ENCODE results near the gene TM9SF4. TPM values are rescaled to one million over a fixed set of nuclear protein-coding genes. Genes with fewer than 3 reads are reported as not detected.

The TM9SF4 gene
- total RNA-seq, 1 donor from 2014 or later, result 76.8 TPM

GRCh38 chr20:32123088-32123487, 13.6 kb downstream of the TM9SF4 start:
- H3K9me3 Mint-ChIP-seq, result peaks cover 2% of the 10 kb centered on the region
- TF ChIP-seq, protein P1, sequence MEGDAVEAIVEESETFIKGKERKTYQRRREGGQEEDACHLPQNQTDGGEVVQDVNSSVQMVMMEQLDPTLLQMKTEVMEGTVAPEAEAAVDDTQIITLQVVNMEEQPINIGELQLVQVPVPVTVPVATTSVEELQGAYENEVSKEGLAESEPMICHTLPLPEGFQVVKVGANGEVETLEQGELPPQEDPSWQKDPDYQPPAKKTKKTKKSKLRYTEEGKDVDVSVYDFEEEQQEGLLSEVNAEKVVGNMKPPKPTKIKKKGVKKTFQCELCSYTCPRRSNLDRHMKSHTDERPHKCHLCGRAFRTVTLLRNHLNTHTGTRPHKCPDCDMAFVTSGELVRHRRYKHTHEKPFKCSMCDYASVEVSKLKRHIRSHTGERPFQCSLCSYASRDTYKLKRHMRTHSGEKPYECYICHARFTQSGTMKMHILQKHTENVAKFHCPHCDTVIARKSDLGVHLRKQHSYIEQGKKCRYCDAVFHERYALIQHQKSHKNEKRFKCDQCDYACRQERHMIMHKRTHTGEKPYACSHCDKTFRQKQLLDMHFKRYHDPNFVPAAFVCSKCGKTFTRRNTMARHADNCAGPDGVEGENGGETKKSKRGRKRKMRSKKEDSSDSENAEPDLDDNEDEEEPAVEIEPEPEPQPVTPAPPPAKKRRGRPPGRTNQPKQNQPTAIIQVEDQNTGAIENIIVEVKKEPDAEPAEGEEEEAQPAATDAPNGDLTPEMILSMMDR (conservative IDR thresholded peaks at IDR 0.05), result no peak

GRCh38 chr20:32124916-32125454, 15.5 kb downstream of the TM9SF4 start:
- Mint-ChIP-seq H3K36me3 (ENCODE audit: low read depth) (peaks cover 22% of the 10 kb centered on the region), H3K9me3 (peaks cover 2% of the 10 kb centered on the region), H3K27ac (ENCODE audit: unreplicated experiment) (no peak overlapping the region), H3K4me1 (peaks cover 10% of the 10 kb centered on the region), H3K27me3 (ENCODE audit: low read depth) (no peaks in the 10 kb centered on the region), H3K4me3 (no peak overlapping the region)
- TF ChIP-seq, protein P1 (conservative IDR thresholded peaks at IDR 0.05), result no peak
- DNase-seq (ENCODE audit: low read depth, low spot score), result no peak

More at GRCh38 chr20:32123088-32123487, 13.6 kb downstream of the TM9SF4 start:
- Mint-ChIP-seq H3K4me3 (no peak overlapping the region), H3K36me3 (ENCODE audit: low read depth) (peaks cover 22% of the 10 kb centered on the region), H3K27ac (ENCODE audit: unreplicated experiment) (no peak overlapping the region), H3K27me3 (ENCODE audit: low read depth) (no peaks in the 10 kb centered on the region), H3K4me1 (peaks cover 10% of the 10 kb centered on the region)
- no peak for DNase-seq (ENCODE audit: low read depth, low spot score)

DNA sequence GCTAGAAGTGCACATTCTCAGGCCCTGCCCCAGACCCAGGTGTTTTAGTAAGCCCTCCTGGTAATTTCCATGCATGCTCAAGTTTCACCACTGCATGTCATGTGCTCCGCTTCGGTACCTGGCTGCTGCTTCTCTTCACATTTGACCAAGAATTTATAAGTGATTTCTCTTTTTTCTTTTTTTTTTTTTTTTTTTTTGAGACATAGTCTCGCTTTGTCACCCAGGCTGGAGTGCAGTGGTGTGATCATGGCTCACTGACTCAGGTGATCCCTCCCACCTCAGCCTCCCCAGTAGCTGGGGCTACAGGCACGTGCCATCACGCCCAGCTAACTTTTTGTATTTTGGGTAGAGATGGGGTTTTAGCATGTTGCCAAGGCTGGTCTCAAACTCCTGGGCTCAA, 16.0 kb downstream of the TM9SF4 start:
- TF ChIP-seq, protein P1 (conservative IDR thresholded peaks at IDR 0.05), result no peak
- Mint-ChIP-seq H3K4me1 (peaks cover 9% of the 10 kb centered on the region), H3K9me3 (peaks cover 2% of the 10 kb centered on the region), H3K27ac (ENCODE audit: unreplicated experiment) (no peak overlapping the region), H3K36me3 (ENCODE audit: low read depth) (peaks cover 20% of the 10 kb centered on the region), H3K27me3 (ENCODE audit: low read depth) (no peaks in the 10 kb centered on the region), H3K4me3 (no peak overlapping the region)
- DNase-seq (ENCODE audit: low read depth, low spot score), result no peak

DNA sequence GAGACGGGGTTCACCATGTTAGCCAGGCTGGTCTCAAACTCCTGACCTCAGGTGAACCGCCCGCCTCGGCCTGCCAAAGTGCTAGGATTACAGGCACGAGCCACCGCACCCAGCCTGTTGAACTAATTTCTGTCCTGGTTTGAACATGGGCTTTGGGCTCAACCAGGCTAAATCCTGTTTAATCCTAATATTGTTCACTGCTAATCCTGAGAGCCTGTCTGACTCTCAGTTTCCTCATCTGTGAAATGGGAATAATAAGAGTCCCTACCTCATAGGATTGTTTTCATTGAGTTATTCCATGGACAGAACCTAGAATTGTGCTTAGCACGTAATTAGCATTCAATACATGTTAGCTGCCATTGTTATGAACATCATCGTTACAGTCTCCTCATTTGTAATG, 17.4 kb downstream of the TM9SF4 start:
- H3K4me3 Mint-ChIP-seq, result no peak overlapping the region
- TF ChIP-seq, protein P1 (conservative IDR thresholded peaks at IDR 0.05), result no peak
- no peak overlapping the region for H3K27ac Mint-ChIP-seq (ENCODE audit: unreplicated experiment)
- H3K27me3 Mint-ChIP-seq (ENCODE audit: low read depth), result no peaks in the 10 kb centered on the region
- peaks cover 18% of the 10 kb centered on the region for H3K36me3 Mint-ChIP-seq (ENCODE audit: low read depth)
- H3K9me3 Mint-ChIP-seq, result peaks cover 2% of the 10 kb centered on the region
- DNase-seq (ENCODE audit: low read depth, low spot score), result no peak
- peaks cover 9% of the 10 kb centered on the region for H3K4me1 Mint-ChIP-seq

DNA sequence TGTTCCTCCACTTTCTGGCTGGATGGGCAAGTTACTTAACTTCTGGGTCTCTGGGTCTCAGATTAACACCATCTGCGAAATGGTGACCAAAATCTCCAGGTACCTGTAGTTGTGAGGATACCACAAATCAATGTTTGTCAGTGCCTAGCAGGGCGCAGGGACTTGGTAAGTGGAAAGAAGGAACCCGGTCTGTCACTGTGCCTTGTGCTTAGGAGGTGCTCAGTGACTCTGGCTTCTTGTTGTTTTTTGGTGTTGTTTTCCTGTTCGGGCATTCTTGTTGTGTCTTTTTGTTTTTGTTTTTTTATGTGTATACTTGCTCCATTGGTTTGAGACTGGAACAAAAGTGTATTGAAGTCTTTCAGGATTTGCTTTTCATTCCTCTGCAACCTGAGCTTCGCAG, 17.8 kb downstream of the TM9SF4 start:
- H3K27me3 Mint-ChIP-seq (ENCODE audit: low read depth), result no peaks in the 10 kb centered on the region
- TF ChIP-seq, protein P1 (conservative IDR thresholded peaks at IDR 0.05), result no peak
- peaks cover 9% of the 10 kb centered on the region for H3K4me1 Mint-ChIP-seq
- peaks cover 2% of the 10 kb centered on the region for H3K9me3 Mint-ChIP-seq
- DNase-seq (ENCODE audit: low read depth, low spot score), result no peak
- H3K36me3 Mint-ChIP-seq (ENCODE audit: low read depth), result peaks cover 18% of the 10 kb centered on the region
- no peak overlapping the region for H3K4me3 Mint-ChIP-seq
- no peak overlapping the region for H3K27ac Mint-ChIP-seq (ENCODE audit: unreplicated experiment)
